ENCODE measurements around the gene EVI5L. TPM values are rescaled to one million over a fixed set of nuclear protein-coding genes. Genes with fewer than 3 reads are reported as not detected.
"Not testable (repeated sequence)": the region's sequence is repeated elsewhere in the genome, so short reads cannot be mapped to it uniquely, and the experiment has no call there.

EVI5L gene
- total and polyA plus RNA-seq, 3 experiments from 2014 or later = 2.9 to 7.4 (median 6.7) TPM

- H3K27ac Mint-ChIP-seq = no peak overlapping the region
- ChIA-PET CTCF (no interaction called here), POLR2A (no interaction called here)
- H3K9me3 Mint-ChIP-seq = no peaks in the 10 kb centered on the region
- Histone ChIP-seq H3K4me3 (ENCODE audit: low read length) (no peak overlapping the region), H3K36me3 (ENCODE audit: insufficient read depth, low read length) (no peaks in the 10 kb centered on the region), H3K27ac (ENCODE audit: low read depth, low read length) (no peak overlapping the region), H3K4me1 (ENCODE audit: insufficient read depth, low read length) (peaks cover 9% of the 10 kb centered on the region), H3K9me3 (ENCODE audit: low read length) (no peaks in the 10 kb centered on the region), H3K27me3 (ENCODE audit: insufficient read depth, low read length, poor library complexity, severe bottlenecking) (peaks cover under 1% of the 10 kb centered on the region)
- H3K36me3 Mint-ChIP-seq = no peaks in the 10 kb centered on the region
- no peak overlapping the region for H3K4me3 Mint-ChIP-seq
- no peak for DNase-seq
- peaks cover 4 to 20% of the 10 kb centered on the region in 2 donors for H3K27me3 Mint-ChIP-seq
- H3K4me1 Mint-ChIP-seq = peaks cover 0 to 7% (median 0%) of the 10 kb centered on the region in 3 donors
These were observed 25.5 kb downstream of the EVI5L start for GRCh38 chr19:7855426-7856108.

DNA sequence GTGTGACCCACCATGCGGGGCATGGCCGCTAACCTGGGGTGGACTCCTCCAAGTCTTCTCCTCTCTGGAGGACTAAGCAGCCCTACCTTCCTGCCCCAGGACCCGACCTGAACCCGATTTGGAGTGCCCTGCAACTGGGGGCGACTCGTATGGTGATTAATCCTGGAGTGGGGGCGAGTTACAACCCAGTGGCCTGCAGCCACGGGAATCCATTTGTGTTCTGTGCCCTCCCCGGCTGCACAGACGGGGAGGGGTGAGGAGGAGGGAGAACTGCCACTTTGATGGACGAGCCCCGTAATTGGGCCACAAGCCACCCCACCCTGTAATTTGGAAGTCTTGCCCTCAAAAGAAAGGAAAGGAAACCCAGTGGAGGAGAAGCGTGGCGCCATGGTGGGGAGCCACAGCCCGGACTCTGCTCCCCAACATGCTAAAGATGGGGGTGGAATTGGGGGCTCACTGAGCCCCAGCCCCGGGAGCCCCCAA, 26.1 kb downstream of the EVI5L start:
- H3K36me3 ChIP-seq (ENCODE audit: insufficient read depth, low read length) = no peaks in the 10 kb centered on the region
- H3K4me1 ChIP-seq (ENCODE audit: insufficient read depth, low read length) = peaks cover 11% of the 10 kb centered on the region
- Mint-ChIP-seq H3K4me3 (no peak overlapping the region), H3K27me3 (peaks cover 7 to 24% of the 10 kb centered on the region in 2 donors), H3K9me3 (no peaks in the 10 kb centered on the region), H3K36me3 (no peaks in the 10 kb centered on the region), H3K4me1 (peaks cover 0 to 11% (median 0%) of the 10 kb centered on the region in 3 donors), H3K27ac (no peak overlapping the region)
- peaks cover 6% of the 10 kb centered on the region for H3K27me3 ChIP-seq (ENCODE audit: insufficient read depth, low read length, poor library complexity, severe bottlenecking)
- DNase-seq = no peak
- no peaks in the 10 kb centered on the region for H3K9me3 ChIP-seq (ENCODE audit: low read length)
- H3K4me3 ChIP-seq (ENCODE audit: low read length) = no peak overlapping the region
- ChIA-PET POLR2A (no interaction called here), CTCF (interaction anchor here (3.2 kb wide), 1 partner anchor 13 kb away, joined by 17 read pairs; no protein-coding TSS in a partner anchor)
- H3K27ac ChIP-seq (ENCODE audit: low read depth, low read length) = no peak overlapping the region

GRCh38 chr19:7856679-7857663, 27.0 kb downstream of the EVI5L start:
- peaks cover 12% of the 10 kb centered on the region for H3K27me3 ChIP-seq (ENCODE audit: insufficient read depth, low read length, poor library complexity, severe bottlenecking)
- Mint-ChIP-seq H3K4me1 (peaks cover 0 to 19% (median 4%) of the 10 kb centered on the region in 3 donors), H3K27me3 (peaks cover 13 to 29% of the 10 kb centered on the region in 2 donors), H3K4me3 (no peak overlapping the region), H3K36me3 (no peaks in the 10 kb centered on the region), H3K9me3 (no peaks in the 10 kb centered on the region), H3K27ac (no peak overlapping the region)
- no peak overlapping the region for H3K27ac ChIP-seq (ENCODE audit: low read depth, low read length)
- ChIA-PET POLR2A (no interaction called here), CTCF (interaction anchor here (0.9 to 3.2 kb wide), 2 partner anchors 12 to 72 kb away, joined by 3 to 17 read pairs; no protein-coding TSS in a partner anchor)
- H3K4me1 ChIP-seq (ENCODE audit: insufficient read depth, low read length) = peaks cover 19% of the 10 kb centered on the region
- no peaks in the 10 kb centered on the region for H3K9me3 ChIP-seq (ENCODE audit: low read length)
- no peaks in the 10 kb centered on the region for H3K36me3 ChIP-seq (ENCODE audit: insufficient read depth, low read length)
- no peak for DNase-seq
- no peak overlapping the region for H3K4me3 ChIP-seq (ENCODE audit: low read length)

- ChIA-PET CTCF (interaction anchor here (0.9 to 3.2 kb wide), 2 partner anchors 11 to 71 kb away, joined by 3 to 17 read pairs; no protein-coding TSS in a partner anchor), POLR2A (no interaction called here)
- Histone ChIP-seq H3K4me3 (ENCODE audit: low read length) (no peak overlapping the region), H3K27me3 (ENCODE audit: insufficient read depth, low read length, poor library complexity, severe bottlenecking) (peaks cover 12% of the 10 kb centered on the region), H3K4me1 (ENCODE audit: insufficient read depth, low read length) (peaks cover 23% of the 10 kb centered on the region), H3K27ac (ENCODE audit: low read depth, low read length) (no peak overlapping the region), H3K36me3 (ENCODE audit: insufficient read depth, low read length) (no peaks in the 10 kb centered on the region), H3K9me3 (ENCODE audit: low read length) (no peaks in the 10 kb centered on the region)
- H3K9me3 Mint-ChIP-seq = no peaks in the 10 kb centered on the region
- H3K4me1 Mint-ChIP-seq = peaks cover 0 to 23% (median 6%) of the 10 kb centered on the region in 3 donors
- H3K4me3 Mint-ChIP-seq = no peak overlapping the region
- H3K27ac Mint-ChIP-seq = no peak overlapping the region
- DNase-seq = no peak
- H3K27me3 Mint-ChIP-seq = peaks cover 13 to 33% of the 10 kb centered on the region in 2 donors
- no peaks in the 10 kb centered on the region for H3K36me3 Mint-ChIP-seq
These were observed 27.7 kb downstream of the EVI5L start for GRCh38 chr19:7857727-7858108.

DNA sequence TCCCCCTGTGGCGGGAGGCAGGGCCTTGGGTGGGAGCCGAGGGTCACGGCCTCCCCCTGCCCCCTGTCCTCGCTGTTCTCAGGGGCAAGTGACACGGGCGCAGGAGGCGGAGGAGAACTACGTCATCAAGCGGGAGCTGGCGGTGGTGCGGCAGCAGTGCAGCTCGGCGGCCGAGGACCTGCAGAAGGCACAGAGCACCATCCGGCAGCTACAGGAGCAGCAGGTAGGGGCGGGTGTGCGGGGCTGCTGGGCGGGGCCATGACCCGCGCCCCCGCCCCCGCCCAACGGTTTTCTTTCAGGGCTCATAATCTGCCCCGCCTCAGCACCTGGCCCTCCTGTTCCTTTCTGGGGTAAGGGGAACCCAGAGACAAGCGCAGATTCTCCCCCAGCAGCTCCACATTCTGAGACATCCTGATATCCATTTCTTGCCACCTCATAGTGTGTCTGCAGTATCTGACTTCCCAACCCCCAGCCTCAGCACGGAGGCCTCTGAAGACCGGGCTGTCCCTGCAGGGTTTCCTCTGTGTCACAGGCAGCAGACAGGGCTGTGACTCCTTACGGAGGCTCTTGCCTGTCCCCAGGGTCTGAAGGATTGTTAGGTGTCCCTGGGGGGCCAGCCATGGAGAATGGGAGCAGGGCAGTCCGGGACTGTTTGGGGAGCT, 28.2 kb downstream of the EVI5L start:
- Histone ChIP-seq H3K27ac (ENCODE audit: low read depth, low read length) (peak overlapping the region; percentile 20), H3K4me3 (ENCODE audit: low read length) (no peak overlapping the region), H3K36me3 (ENCODE audit: insufficient read depth, low read length) (no peaks in the 10 kb centered on the region), H3K4me1 (ENCODE audit: insufficient read depth, low read length) (peaks cover 18% of the 10 kb centered on the region), H3K27me3 (ENCODE audit: insufficient read depth, low read length, poor library complexity, severe bottlenecking) (peaks cover 12% of the 10 kb centered on the region), H3K9me3 (ENCODE audit: low read length) (no peaks in the 10 kb centered on the region)
- ChIA-PET CTCF (interaction anchor here (0.9 to 3.2 kb wide), 2 partner anchors 11 to 71 kb away, joined by 3 to 17 read pairs; no protein-coding TSS in a partner anchor), POLR2A (no interaction called here)
- H3K27me3 Mint-ChIP-seq = peaks cover 13 to 33% of the 10 kb centered on the region in 2 donors
- no peaks in the 10 kb centered on the region for H3K9me3 Mint-ChIP-seq
- H3K27ac Mint-ChIP-seq = no peak overlapping the region
- no peaks in the 10 kb centered on the region for H3K36me3 Mint-ChIP-seq
- H3K4me3 Mint-ChIP-seq = no peak overlapping the region
- DNase-seq = no peak
- H3K4me1 Mint-ChIP-seq = peaks cover 0 to 18% (median 6%) of the 10 kb centered on the region in 3 donors

DNA sequence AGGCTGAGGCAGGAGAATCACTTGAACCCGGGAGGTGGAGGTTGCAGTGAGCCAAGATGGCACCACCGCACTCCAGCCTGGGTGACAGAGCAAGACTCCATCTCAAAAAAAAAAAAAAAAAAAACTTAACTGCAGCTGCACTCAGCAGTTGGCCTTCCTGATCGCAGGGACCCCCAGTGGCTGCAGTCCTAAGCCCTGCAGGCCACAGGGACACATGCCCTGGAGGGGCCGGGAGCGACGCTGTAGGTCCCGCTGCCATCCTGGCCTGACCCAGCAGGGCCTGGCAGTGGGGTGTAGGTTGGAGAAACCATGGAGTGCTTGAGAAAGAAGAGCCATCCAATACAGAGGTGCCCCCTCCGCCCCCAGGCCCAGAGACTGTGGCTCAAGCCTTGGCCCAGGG, 29.1 kb downstream of the EVI5L start:
- ChIA-PET CTCF (interaction anchor here (3.2 kb wide), 1 partner anchor 10 kb away, joined by 17 read pairs; no protein-coding TSS in a partner anchor), POLR2A (interaction anchor here (1.4 kb wide), 1 partner anchor 10 kb away, joined by 6 read pairs; no protein-coding TSS in a partner anchor)
- not testable (repeated sequence) for H3K4me3 ChIP-seq (ENCODE audit: low read length); H3K27ac ChIP-seq (ENCODE audit: low read depth, low read length); H3K27ac Mint-ChIP-seq; H3K36me3 Mint-ChIP-seq; H3K9me3 ChIP-seq (ENCODE audit: low read length); DNase-seq; H3K4me3 Mint-ChIP-seq; H3K36me3 ChIP-seq (ENCODE audit: insufficient read depth, low read length); H3K9me3 Mint-ChIP-seq
- Mint-ChIP-seq H3K4me1 (peaks cover 0 to 19% (median 6%) of the 10 kb centered on the region in 3 donors), H3K27me3 (peaks cover 13 to 33% of the 10 kb centered on the region in 2 donors)
- Histone ChIP-seq H3K4me1 (ENCODE audit: insufficient read depth, low read length) (peaks cover 14% of the 10 kb centered on the region), H3K27me3 (ENCODE audit: insufficient read depth, low read length, poor library complexity, severe bottlenecking) (peaks cover 12% of the 10 kb centered on the region)

GRCh38 chr19:7859831-7860713, 30.1 kb downstream of the EVI5L start:
- Histone ChIP-seq H3K9me3 (ENCODE audit: low read length) (no peaks in the 10 kb centered on the region), H3K27ac (ENCODE audit: low read depth, low read length) (no peak overlapping the region), H3K4me1 (ENCODE audit: insufficient read depth, low read length) (peaks cover 17% of the 10 kb centered on the region), H3K4me3 (ENCODE audit: low read length) (no peak overlapping the region), H3K36me3 (ENCODE audit: insufficient read depth, low read length) (no peaks in the 10 kb centered on the region), H3K27me3 (ENCODE audit: insufficient read depth, low read length, poor library complexity, severe bottlenecking) (peaks cover 12% of the 10 kb centered on the region)
- peaks cover 16 to 41% of the 10 kb centered on the region in 2 donors for H3K27me3 Mint-ChIP-seq
- no peak overlapping the region for H3K27ac Mint-ChIP-seq
- H3K36me3 Mint-ChIP-seq = no peaks in the 10 kb centered on the region
- no peak for DNase-seq
- CTCF ChIA-PET = interaction anchor here (0.8 kb wide), 1 partner anchor 9 kb away, joined by 3 read pairs; no protein-coding TSS in a partner anchor
- peak overlapping the region in 1 of 7 donors; percentile 46 for H3K4me3 Mint-ChIP-seq
- no peaks in the 10 kb centered on the region for H3K9me3 Mint-ChIP-seq
- POLR2A ChIA-PET = interaction anchor here (0.6 to 1.4 kb wide), 2 partner anchors 9 to 158 kb away, joined by 3 to 6 read pairs; partner anchors contain the start of gene FCER2
- H3K4me1 Mint-ChIP-seq = peaks cover 4 to 25% (median 9%) of the 10 kb centered on the region in 3 donors

Measured in CD8-positive, alpha-beta memory T cell (primary cell).